DMS153 (cell line): ENCODE measurements around the gene VDR.

Experiments
- DNase-seq: peaks from one replicate; lab custom pipeline; 2025; lab: John Stamatoyannopoulos, UW

The VDR gene

GRCh38 chr12:47793015-47793681 is 111.6 kb downstream of the VDR start:
- no peak for DNase-seq

DNA sequence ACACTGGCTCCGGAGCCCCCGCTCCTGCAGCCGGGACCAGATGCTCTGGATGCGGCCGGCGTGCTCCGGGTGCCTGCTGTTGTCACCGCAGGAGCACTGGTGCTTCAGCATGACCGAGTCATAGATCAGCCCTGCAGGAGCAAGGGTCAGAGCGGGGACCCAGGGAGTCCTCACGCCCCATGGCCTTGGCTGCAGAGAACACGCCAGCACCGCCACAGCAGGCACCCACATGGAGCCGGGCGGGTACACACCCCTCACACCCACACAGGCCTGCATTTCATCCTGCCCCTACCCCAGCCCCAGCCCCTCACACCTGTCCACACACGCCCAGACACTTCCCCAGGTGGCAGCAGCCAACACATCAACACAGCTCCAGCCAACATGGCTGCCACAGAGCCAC is 112.9 kb downstream of the VDR start:
- no peak for DNase-seq
